Fibroblast of mammary gland (primary cell): ENCODE results near the gene MRI1.
A peak's percentile ranks its signal among the peaks of the same experiment; 100 is the strongest.
"Not testable (repeated sequence)": the region's sequence is repeated elsewhere in the genome, so short reads cannot be mapped to it uniquely, and the experiment has no call there.

Source experiments
- DNase-seq: peaks from one replicate; pipeline ENCODE4 v3.0.0-alpha.2; 2010; ENCODE audit warnings: low read depth
- H3K4me3 ChIP-seq: 2 replicates; pipeline ENCODE4 v1.5.1; 2011; ENCODE audit warnings: low read depth, mild to moderate bottlenecking, low read length, moderate library complexity; ENCODE audit not compliant: control insufficient read depth
- TF ChIP-seq, protein P1 (sequence below): conservative IDR thresholded peaks from 2 replicates; pipeline ENCODE4 v1.5.1; 2011; ENCODE audit warnings: low read depth, low read length, inconsistent platforms; ENCODE audit not compliant: control insufficient read depth, insufficient read depth

Gene MRI1

GRCh38 chr19:13788991-13789390 lies 24.7 kb downstream of the MRI1 start:
- H3K4me3 ChIP-seq, result no peak overlapping the region
- DNase-seq, result peak; percentile 66
- TF ChIP-seq, protein P1, sequence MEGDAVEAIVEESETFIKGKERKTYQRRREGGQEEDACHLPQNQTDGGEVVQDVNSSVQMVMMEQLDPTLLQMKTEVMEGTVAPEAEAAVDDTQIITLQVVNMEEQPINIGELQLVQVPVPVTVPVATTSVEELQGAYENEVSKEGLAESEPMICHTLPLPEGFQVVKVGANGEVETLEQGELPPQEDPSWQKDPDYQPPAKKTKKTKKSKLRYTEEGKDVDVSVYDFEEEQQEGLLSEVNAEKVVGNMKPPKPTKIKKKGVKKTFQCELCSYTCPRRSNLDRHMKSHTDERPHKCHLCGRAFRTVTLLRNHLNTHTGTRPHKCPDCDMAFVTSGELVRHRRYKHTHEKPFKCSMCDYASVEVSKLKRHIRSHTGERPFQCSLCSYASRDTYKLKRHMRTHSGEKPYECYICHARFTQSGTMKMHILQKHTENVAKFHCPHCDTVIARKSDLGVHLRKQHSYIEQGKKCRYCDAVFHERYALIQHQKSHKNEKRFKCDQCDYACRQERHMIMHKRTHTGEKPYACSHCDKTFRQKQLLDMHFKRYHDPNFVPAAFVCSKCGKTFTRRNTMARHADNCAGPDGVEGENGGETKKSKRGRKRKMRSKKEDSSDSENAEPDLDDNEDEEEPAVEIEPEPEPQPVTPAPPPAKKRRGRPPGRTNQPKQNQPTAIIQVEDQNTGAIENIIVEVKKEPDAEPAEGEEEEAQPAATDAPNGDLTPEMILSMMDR, result no peak

DNA sequence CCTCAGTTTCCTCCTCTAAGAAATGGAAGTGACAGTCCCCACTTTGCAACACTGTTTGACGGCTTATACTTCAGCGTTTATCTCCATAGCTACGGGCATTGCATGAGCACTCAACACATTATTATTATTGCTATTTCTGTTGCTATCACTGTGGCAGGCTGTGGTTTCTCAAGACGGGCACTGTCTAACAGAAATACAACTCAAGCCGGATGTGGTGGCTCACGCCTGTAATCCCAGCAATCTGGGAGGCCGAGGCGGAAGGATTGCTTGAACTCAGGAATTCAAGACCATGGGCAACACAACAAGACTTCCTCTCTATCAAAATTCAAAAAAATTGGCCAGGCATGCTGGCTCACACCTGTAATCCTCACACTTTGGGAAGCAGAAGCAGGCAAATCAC lies 26.0 kb downstream of the MRI1 start:
- H3K4me3 ChIP-seq, result no peak overlapping the region
- DNase-seq, result no peak
- TF ChIP-seq, protein P1, result no peak

DNA sequence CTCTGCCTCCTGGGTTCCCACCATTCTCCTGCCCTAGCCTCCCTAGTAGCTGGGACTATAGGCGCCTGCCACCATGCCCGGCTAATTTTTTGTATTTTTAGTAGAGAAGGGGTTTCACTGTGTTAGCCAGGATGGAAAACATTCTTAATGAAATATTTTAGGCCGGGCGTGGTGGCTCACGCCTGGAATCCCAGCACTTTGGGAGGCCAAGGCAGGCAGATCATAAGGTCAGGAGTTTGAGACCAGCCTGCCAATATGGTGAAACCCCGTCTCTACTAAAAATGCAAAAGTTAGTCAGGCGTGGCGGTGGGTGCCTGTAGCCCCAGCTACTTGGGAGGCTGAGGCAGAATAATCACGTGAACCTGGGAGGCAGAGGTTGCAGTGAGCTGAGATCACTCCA lies 29.0 kb downstream of the MRI1 start:
- H3K4me3 ChIP-seq, DNase-seq: not testable (repeated sequence)

GRCh38 chr19:13794398-13794756 lies 30.1 kb downstream of the MRI1 start:
- H3K4me3 ChIP-seq, result peak overlapping the region; percentile 81
- TF ChIP-seq, protein P1, result no peak
- peak; percentile 97 for DNase-seq

GRCh38 chr19:13794757-13795589 lies 30.7 kb downstream of the MRI1 start, which contains the start of gene ZSWIM4:
TSS of gene ZSWIM4 (plus strand) at chr19:13795443. CDS start at chr19:13795649, 206 bp downstream.
- DNase-seq, result peak; percentile 99
- TF ChIP-seq, protein P1, result no peak
- peak within 1 kb of the TSS; percentile 81 for H3K4me3 ChIP-seq

DNA sequence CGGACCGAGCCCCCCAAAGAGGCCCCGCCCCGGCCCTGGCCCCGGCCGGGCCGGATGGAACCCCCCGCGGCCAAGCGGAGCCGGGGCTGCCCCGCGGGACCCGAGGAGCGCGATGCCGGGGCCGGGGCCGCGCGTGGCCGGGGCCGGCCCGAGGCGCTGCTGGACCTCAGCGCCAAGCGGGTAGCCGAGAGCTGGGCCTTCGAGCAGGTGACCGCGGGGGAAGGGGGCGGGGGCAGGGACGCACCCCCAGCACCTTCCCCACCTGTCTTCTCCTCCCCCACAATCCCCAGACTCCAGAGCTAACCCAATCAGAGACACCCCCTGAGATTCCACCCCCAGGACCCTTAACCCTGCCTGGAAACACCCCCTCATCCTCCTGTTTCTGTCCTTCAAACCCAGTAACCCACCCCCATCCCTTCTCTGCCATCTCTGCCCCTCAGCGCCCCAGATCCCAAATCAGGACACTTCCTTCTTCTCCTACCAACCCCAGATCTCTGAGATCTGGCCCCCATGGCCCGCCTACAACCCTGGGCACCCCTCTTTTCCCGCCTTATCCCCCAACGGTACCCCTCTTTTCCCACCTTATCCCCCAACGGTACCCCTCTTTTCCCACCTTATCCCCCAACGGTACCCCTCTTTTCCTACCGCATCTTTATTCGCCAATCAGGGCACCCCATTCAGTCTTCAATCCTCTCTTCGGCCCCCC lies 31.4 kb downstream of the MRI1 start:
- TF ChIP-seq, protein P1, result no peak
- peak overlapping the region; percentile 70 for H3K4me3 ChIP-seq
- no peak for DNase-seq

- TF ChIP-seq, protein P1, result peak; percentile 42
- DNase-seq, result peak; percentile 97
- H3K4me3 ChIP-seq, result peak overlapping the region; percentile 70
Observed at GRCh38 chr19:13796301-13797057, 32.2 kb downstream of the MRI1 start.
